ENCODE measurements around the gene HEXB. TPM values are rescaled to one million over a fixed set of nuclear protein-coding genes. Genes with fewer than 3 reads are reported as not detected.

Gene HEXB
- total RNA-seq, 1 experiment from 2014 or later, result 84.6 TPM

DNA sequence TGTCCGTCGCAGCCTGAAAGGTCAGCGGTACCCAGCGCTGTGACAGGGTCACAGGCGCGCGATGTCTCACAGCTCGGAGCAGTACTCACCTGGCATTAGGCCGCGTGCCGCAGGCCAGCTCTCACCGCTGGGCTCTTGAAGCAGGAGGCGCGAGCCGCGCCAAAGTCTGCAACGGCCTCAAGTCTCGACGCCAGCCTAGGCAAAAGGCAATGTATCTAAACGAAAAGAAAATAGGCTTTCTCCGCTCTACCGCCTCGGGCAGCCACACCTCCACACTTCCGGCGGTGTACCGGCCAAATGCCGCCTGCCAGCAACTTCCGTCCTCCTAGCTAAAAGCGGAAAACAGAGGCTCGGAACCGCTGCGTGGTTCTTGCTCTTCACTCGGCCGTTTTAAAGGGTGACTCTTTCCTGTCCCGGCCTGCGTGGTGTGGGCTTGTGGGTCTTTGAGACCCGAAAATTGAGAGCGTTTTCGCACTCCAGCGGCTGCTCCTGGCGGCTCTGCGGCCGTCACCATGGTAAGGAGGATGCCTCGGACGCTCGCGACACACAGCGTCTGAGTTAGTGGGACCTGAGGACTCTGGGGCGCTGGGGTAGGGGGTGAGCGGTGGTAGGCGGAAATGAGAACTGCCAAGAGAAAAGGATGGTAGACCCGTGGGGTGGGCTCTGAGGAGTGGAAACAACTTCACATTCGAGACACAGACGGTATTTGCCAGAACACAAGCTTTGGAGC, 82.0 kb downstream of the HEXB start, which contains the start of the genes GFM2 and NSA2:
Gene GFM2, minus strand, starts transcription at position 269 of the 730 bp plus-strand sequence. CDS start 3,375 bp downstream, outside the sequence.
Gene NSA2, plus strand, starts transcription at position 401 of the 730 bp plus-strand sequence. Its CDS starts 112 bp downstream, at position 513.
- H3K36me3 ChIP-seq (ENCODE audit: low read depth), result peaks cover 22% of the 10 kb centered on the region
- peaks cover 44% of the 10 kb centered on the region for H3K4me1 ChIP-seq (replicated peaks; ENCODE audit: insufficient read depth)
- peaks cover 19% of the 10 kb centered on the region for H3F3A ChIP-seq (ENCODE audit: insufficient read depth, low read depth)
- DNase-seq, result peak; percentile 83 to 88
- no peaks in the 10 kb centered on the region for H3K9me2 ChIP-seq (ENCODE audit: insufficient read depth)
- no peaks in the 10 kb centered on the region for H4K20me1 ChIP-seq (ENCODE audit: insufficient read depth)
- peak within 1 kb of the TSS; percentile 58 for H3K27ac ChIP-seq
- H3K4me3 ChIP-seq, result peak within 1 kb of the TSS; percentile 83
- H3K27me3 ChIP-seq (ENCODE audit: insufficient read depth, low read depth), result no peaks in the 10 kb centered on the region
- ChIA-PET POLR2A (ENCODE audit: unreplicated experiment) (interaction anchor here (0.5 to 1.0 kb wide), 3 partner anchors 32 to 1124 kb away, joined by 3 to 4 read pairs (median 3); partner anchors contain the start of gene HEXB), CTCF (no interaction called here)
- H3K79me2 ChIP-seq (ENCODE audit: low read depth), result peaks cover 61% of the 10 kb centered on the region
- intact Hi-C loops (cut with micrococcal nuclease; ENCODE audit: unreplicated experiment), result loop anchor here (2.0 to 10.0 kb wide), 4 partner anchors 98 to 498 kb away; partner anchors contain the start of genes FAM169A and GCNT4
- BruUV-seq (replicated peaks), result no TSS peak
- H2AFZ ChIP-seq, result peak within 1 kb of the TSS; percentile 91
- H3K4me2 ChIP-seq, result peak within 1 kb of the TSS; percentile 83
- H3K9me3 ChIP-seq (ENCODE audit: insufficient read depth, low read depth), result no peaks in the 10 kb centered on the region
- TF ChIP-seq, protein P1, sequence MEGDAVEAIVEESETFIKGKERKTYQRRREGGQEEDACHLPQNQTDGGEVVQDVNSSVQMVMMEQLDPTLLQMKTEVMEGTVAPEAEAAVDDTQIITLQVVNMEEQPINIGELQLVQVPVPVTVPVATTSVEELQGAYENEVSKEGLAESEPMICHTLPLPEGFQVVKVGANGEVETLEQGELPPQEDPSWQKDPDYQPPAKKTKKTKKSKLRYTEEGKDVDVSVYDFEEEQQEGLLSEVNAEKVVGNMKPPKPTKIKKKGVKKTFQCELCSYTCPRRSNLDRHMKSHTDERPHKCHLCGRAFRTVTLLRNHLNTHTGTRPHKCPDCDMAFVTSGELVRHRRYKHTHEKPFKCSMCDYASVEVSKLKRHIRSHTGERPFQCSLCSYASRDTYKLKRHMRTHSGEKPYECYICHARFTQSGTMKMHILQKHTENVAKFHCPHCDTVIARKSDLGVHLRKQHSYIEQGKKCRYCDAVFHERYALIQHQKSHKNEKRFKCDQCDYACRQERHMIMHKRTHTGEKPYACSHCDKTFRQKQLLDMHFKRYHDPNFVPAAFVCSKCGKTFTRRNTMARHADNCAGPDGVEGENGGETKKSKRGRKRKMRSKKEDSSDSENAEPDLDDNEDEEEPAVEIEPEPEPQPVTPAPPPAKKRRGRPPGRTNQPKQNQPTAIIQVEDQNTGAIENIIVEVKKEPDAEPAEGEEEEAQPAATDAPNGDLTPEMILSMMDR (conservative IDR thresholded peaks at IDR 0.05), result no peak; the same call in 1 of the 2 replicates
- no peak for TF ChIP-seq EZH2 (IDR thresholded peaks at IDR 0.05; ENCODE audit: low read depth)

DNA sequence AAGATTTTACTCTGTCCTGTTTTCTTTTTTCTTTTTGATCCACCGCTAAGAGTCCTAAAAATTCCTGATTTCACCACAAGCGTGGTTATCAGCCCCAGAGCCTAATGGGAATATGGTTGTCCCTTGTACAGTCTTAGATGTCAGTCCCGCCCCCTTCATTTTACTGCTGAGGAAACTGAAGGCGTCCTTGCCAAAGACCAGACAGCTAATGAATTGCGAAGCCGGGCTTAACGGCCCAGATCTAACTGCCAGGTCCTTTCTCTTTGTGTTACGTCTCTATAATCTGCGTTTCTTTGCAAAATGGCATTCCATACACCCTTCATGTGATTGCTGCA, 82.5 kb downstream of the HEXB start:
- BruUV-seq (replicated peaks), result TSS peak; percentile 78
- H3F3A ChIP-seq (ENCODE audit: insufficient read depth, low read depth), result peaks cover 15% of the 10 kb centered on the region; the same call in 1 of the 2 replicates
- H3K27ac ChIP-seq, result peak overlapping the region; percentile 58
- no peaks in the 10 kb centered on the region for H3K9me3 ChIP-seq (ENCODE audit: insufficient read depth, low read depth)
- peaks cover 39% of the 10 kb centered on the region for H3K4me1 ChIP-seq (replicated peaks; ENCODE audit: insufficient read depth)
- H3K4me2 ChIP-seq, result peak overlapping the region; percentile 83
- no peaks in the 10 kb centered on the region for H4K20me1 ChIP-seq (ENCODE audit: insufficient read depth)
- peak in 1 of 2 experiments; percentile 43 for DNase-seq
- H3K79me2 ChIP-seq (ENCODE audit: low read depth), result peaks cover 58% of the 10 kb centered on the region
- no peaks in the 10 kb centered on the region for H3K9me2 ChIP-seq (ENCODE audit: insufficient read depth)
- intact Hi-C loops (cut with micrococcal nuclease; ENCODE audit: unreplicated experiment), result loop anchor here (2.0 to 10.0 kb wide), 4 partner anchors 97 to 497 kb away; partner anchors contain the start of genes FAM169A and GCNT4
- peak overlapping the region; percentile 83 for H3K4me3 ChIP-seq
- ChIA-PET POLR2A (ENCODE audit: unreplicated experiment) (interaction anchor here (1.0 kb wide), 1 partner anchor 82 kb away, joined by 4 read pairs; the partner anchor contains the start of gene HEXB), CTCF (no interaction called here)
- H3K27me3 ChIP-seq (ENCODE audit: insufficient read depth, low read depth), result no peaks in the 10 kb centered on the region
- H2AFZ ChIP-seq, result peak overlapping the region; percentile 91
- 0 out of 2 replicates have a peak, but pooled peaks cover 18% of the 10 kb centered on the region for H3K36me3 ChIP-seq (ENCODE audit: low read depth)
- no peak for TF ChIP-seq EZH2 (IDR thresholded peaks at IDR 0.05; ENCODE audit: low read depth)
- TF ChIP-seq, protein P1 (conservative IDR thresholded peaks at IDR 0.05), result no peak

Other genes with a start within 250 kb of the HEXB start
- gene ENC1, start 44.5 kb upstream of the HEXB start, total RNA-seq (2021), result 38.8 and 53.6 TPM in 2 replicates
- gene GFM2, start 81.9 kb downstream of the HEXB start, total RNA-seq (2021), result 38.5 and 39.8 TPM in 2 replicates
- gene NSA2, start 82.0 kb downstream of the HEXB start, total RNA-seq (2021), result 47.3 and 87.1 TPM in 2 replicates
- 2.1 and 3.9 TPM in 2 replicates for gene FAM169A, start 181.2 kb downstream of the HEXB start, total RNA-seq (2021)